SK-N-SH (cell line): ENCODE data around the gene CTSG. TPM values are rescaled to one million over a fixed set of nuclear protein-coding genes. Genes with fewer than 3 reads are reported as not detected.

Source experiments
- CTCF ChIA-PET: fragments of 300-600, 350-600 bp; formaldehyde crosslinking; extraction: SDS; loops from one replicate; lab custom pipeline; 2021; lab: Yijun Ruan, JAX
- POLR2A ChIA-PET: fragments of 350-600 bp; sonication (Branson Sonifier 250); formaldehyde crosslinking; extraction: SDS; loops from one replicate; lab custom pipeline; 2020; ENCODE audit warnings: antibody characterized with exemption, inconsistent platforms; lab: Yijun Ruan, JAX
- DNase-seq: peaks from one replicate; pipeline ENCODE4 v3.0.0; 2012
- H2AFZ ChIP-seq: fragments of 200-600 bp; sonication (generic); 2 replicates; pipeline ENCODE4 v1.8.1; 2016; ENCODE audit warnings: antibody characterized with exemption, mild to moderate bottlenecking, low read depth
- H3F3A ChIP-seq: fragments of 200-600 bp; sonication (generic); replicated peaks from 2 replicates; pipeline ENCODE3; 2016; ENCODE audit warnings: antibody characterized with exemption, mild to moderate bottlenecking; ENCODE audit not compliant: insufficient read depth
- H3K27ac ChIP-seq, 2 experiments: fragments of 200-500 bp in 1 of 2; fragments of 200-600 bp in 1 of 2; sonication (Bioruptor generic) in 1 of 2; sonication (generic), shearing (Covaris generic) in 1 of 2; 2 replicates each; pipeline versions ENCODE4 v1.5.1 to v1.6.1; 2014 to 2016; ENCODE audit warnings: low read depth in 2 of 2, inconsistent platforms in 1 of 2, low read length in 1 of 2, mild to moderate bottlenecking in 1 of 2, mixed read lengths in 1 of 2
- H3K27me3 ChIP-seq: fragments of 200-600 bp; sonication (generic), shearing (Covaris generic); 2 replicates; pipeline ENCODE4 v1.6.1; 2016; ENCODE audit warnings: mixed run types; ENCODE audit not compliant: insufficient read depth
- H3K36me3 ChIP-seq, 2 experiments: fragments of 200-500 bp in 1 of 2; fragments of 200-600 bp in 1 of 2; sonication (Bioruptor generic) in 1 of 2; sonication (generic) in 1 of 2; replicated peaks in 1 of 2; 2 replicates each; pipeline versions ENCODE3 to v1.5.1; 2014 to 2016; ENCODE audit warnings: low read length in 1 of 2, mild to moderate bottlenecking in 1 of 2; ENCODE audit not compliant: insufficient read depth in 2 of 2, control insufficient read depth in 1 of 2
- H3K4me1 ChIP-seq, 2 experiments: fragments of 200-500 bp in 1 of 2; fragments of 200-600 bp in 1 of 2; sonication (Bioruptor generic) in 1 of 2; sonication (generic), shearing (Covaris generic) in 1 of 2; 2 replicates each; pipeline versions ENCODE4 v1.5.1 to v1.6.1; 2014 to 2016; ENCODE audit warnings: low read depth in 1 of 2, low read length in 1 of 2, mixed run types in 1 of 2; ENCODE audit not compliant: insufficient read depth in 2 of 2, control insufficient read depth in 1 of 2
- H3K4me2 ChIP-seq: fragments of 200-600 bp; sonication (generic), shearing (Covaris generic); 2 replicates; pipeline ENCODE4 v1.6.1; 2017; ENCODE audit warnings: mixed run types
- H3K4me3 ChIP-seq, 2 experiments: fragments of 200-500 bp in 1 of 2; fragments of 200-600 bp in 1 of 2; sonication (Bioruptor generic) in 1 of 2; sonication (generic), shearing (Covaris generic) in 1 of 2; 2 replicates each; pipeline versions ENCODE4 v1.5.1 to v1.8.1; 2014 to 2016; ENCODE audit warnings: low read depth in 2 of 2, inconsistent platforms in 1 of 2, low read length in 1 of 2, mild to moderate bottlenecking in 1 of 2, mixed read lengths in 1 of 2, moderate library complexity in 1 of 2
- H3K79me2 ChIP-seq: fragments of 200-600 bp; sonication (generic); 2 replicates; pipeline ENCODE4 v1.8.1; 2017; ENCODE audit warnings: mild to moderate bottlenecking; ENCODE audit not compliant: insufficient read depth
- H3K9ac ChIP-seq: fragments of 200-600 bp; sonication (generic); 2 replicates; pipeline ENCODE4 v1.6.1; 2017; ENCODE audit warnings: mixed run types
- H3K9me2 ChIP-seq: fragments of 200-600 bp; sonication (generic); 2 replicates; pipeline ENCODE4 v1.6.1; 2017; ENCODE audit warnings: mixed run types
- H3K9me3 ChIP-seq: fragments of 200-600 bp; sonication (generic); 2 replicates; pipeline ENCODE4 v1.6.1; 2017; ENCODE audit warnings: mixed run types, mild to moderate bottlenecking, moderate library complexity
- H4K20me1 ChIP-seq: fragments of 200-600 bp; sonication (generic); 2 replicates; pipeline ENCODE4 v1.6.1; 2017; ENCODE audit warnings: mild to moderate bottlenecking, mixed run types; ENCODE audit not compliant: insufficient read depth
- CTCF ChIP-seq: fragments of 200-600 bp; sonication (generic); IDR thresholded peaks from 2 replicates; pipeline ENCODE4 v1.6.1; 2017; ENCODE audit warnings: antibody characterized with exemption, mild to moderate bottlenecking, moderate library complexity
- FOXJ3 ChIP-seq: sonication (generic); formaldehyde crosslinking; IDR thresholded peaks from 2 replicates; pipeline ENCODE4 v1.5.1; 2020; ENCODE audit warnings: mild to moderate bottlenecking, missing genetic modification reagents
- MEF2A ChIP-seq: IDR thresholded peaks from 2 replicates; pipeline ENCODE4 v1.4.0; 2012; ENCODE audit warnings: low read depth, borderline replicate concordance
- RXRA ChIP-seq: IDR thresholded peaks from 2 replicates; pipeline ENCODE4 v1.4.0; 2012; ENCODE audit warnings: low read depth, mild to moderate bottlenecking, borderline replicate concordance
- TCF12 ChIP-seq: IDR thresholded peaks from 2 replicates; pipeline ENCODE4 v1.4.0; 2012
- ZBTB33 ChIP-seq: IDR thresholded peaks from 2 replicates; pipeline ENCODE4 v1.4.0; 2012; ENCODE audit warnings: low read depth, borderline replicate concordance
- WGBS: methylation state at CpG from one replicate; pipeline ENCODE4 v1.1.6; 2017; ENCODE audit warnings: low lambda C conversion rate; 5-methylcytosine and 5-hydroxymethylcytosine counted together
- polyA plus RNA-seq, 3 experiments: library from polyadenylated mRNA; depleted of rRNA; stranded (reverse); fragments of >200 nt; gene quantifications; 2 replicates each; pipeline ENCODE4 v1.2.3, GENCODE V29; 2012
- TF ChIP-seq, protein P1 (sequence below): IDR thresholded peaks from 2 replicates; pipeline ENCODE4 v1.4.0; 2012; ENCODE audit warnings: low read depth
- TF ChIP-seq, protein P2 (sequence below): fragments of 150-350 bp; IDR thresholded peaks from 2 replicates; pipeline ENCODE4 v1.6.1; 2016; ENCODE audit warnings: mild to moderate bottlenecking, low read depth, low read length
- TF ChIP-seq, protein P3 (sequence below): fragments of 150-350 bp; IDR thresholded peaks from 2 replicates; pipeline ENCODE4 v1.6.1; 2017; ENCODE audit warnings: antibody characterized with exemption, low read length, low read depth, borderline replicate concordance

The CTSG gene
- polyA plus RNA-seq, 1 of the 3 experiments (the other 2 are of a cell fraction), result not detected

DNA sequence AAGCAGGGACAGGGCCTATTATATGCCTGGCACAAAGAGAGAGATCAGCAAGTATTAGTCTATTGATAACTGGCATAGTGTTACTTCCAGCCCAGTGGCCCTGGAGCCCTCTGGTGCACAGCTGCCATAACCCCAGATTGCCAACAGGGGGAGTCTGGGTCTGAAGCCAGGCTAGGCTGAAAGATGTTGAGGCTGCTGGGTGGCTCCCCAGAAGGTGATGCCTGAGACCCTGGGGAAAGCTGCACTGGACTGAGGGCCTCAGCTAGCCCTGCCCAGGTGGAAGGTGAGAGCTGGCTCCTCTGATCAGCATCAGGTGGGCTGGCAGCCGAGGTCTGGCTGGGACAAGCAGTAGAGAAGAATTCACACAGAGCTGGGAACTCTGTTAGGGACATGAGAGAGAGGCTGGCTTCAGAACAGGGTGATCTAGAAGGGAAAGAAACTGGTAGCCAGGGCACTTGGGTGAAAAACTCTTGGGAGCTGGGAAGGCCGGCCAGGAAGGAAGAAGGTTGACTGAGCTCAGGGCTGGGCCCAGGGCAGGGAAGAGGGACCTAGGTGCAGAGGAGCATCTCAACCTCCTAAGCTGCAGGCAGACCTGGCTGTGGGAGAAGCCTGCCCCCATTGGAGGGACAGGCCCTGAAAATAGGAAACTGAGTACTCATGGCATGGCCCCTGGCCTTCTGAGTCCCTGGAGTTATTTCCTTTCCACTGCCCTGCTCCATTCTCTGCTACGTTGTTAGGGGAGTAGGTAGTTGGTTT is 29.6 kb upstream of the CTSG start:
- Histone ChIP-seq H3K9ac (no peak overlapping the region), H3K4me2 (no peak overlapping the region), H3F3A (no peaks in the 10 kb centered on the region), H3K4me1 (no peaks in the 10 kb centered on the region), H3K27me3 (no peaks in the 10 kb centered on the region; the same call in 1 of the 2 replicates), H3K36me3 (no peaks in the 10 kb centered on the region), H4K20me1 (no peaks in the 10 kb centered on the region), H2AFZ (no peak overlapping the region), H3K9me2 (no peaks in the 10 kb centered on the region), H3K27ac (no peak overlapping the region), H3K79me2 (no peaks in the 10 kb centered on the region), H3K4me3 (no peak overlapping the region; a peak in 1 of 4 replicates), H3K9me3 (no peaks in the 10 kb centered on the region)
- peak; percentile 48 for DNase-seq
- CTCF ChIA-PET, result interaction anchor here (0.6 to 1.5 kb wide), 11 partner anchors 9 to 99 kb away, joined by 3 to 6 read pairs (median 3); no protein-coding TSS in a partner anchor
- TF ChIP-seq ZBTB33 (no peak), FOXJ3 (no peak), CTCF (peak; percentile 64), RXRA (no peak), TCF12 (no peak), MEF2A (no peak)
- TF ChIP-seq, protein P1, sequence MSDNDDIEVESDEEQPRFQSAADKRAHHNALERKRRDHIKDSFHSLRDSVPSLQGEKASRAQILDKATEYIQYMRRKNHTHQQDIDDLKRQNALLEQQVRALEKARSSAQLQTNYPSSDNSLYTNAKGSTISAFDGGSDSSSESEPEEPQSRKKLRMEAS, result no peak
- WGBS, result 3% methylated on average over 3 of the region's 3 CpGs
- POLR2A ChIA-PET, result no interaction called here

- Histone ChIP-seq H3K36me3 (no peaks in the 10 kb centered on the region), H4K20me1 (no peaks in the 10 kb centered on the region), H2AFZ (no peak overlapping the region), H3K9ac (no peak overlapping the region), H3K79me2 (no peaks in the 10 kb centered on the region), H3K27ac (no peak overlapping the region), H3K4me1 (no peaks in the 10 kb centered on the region), H3K9me2 (no peaks in the 10 kb centered on the region), H3K4me3 (no peak overlapping the region), H3K9me3 (no peaks in the 10 kb centered on the region), H3K4me2 (no peak overlapping the region), H3F3A (no peaks in the 10 kb centered on the region), H3K27me3 (no peaks in the 10 kb centered on the region)
- ChIA-PET POLR2A (no interaction called here), CTCF (no interaction called here)
- TF ChIP-seq, protein P2, sequence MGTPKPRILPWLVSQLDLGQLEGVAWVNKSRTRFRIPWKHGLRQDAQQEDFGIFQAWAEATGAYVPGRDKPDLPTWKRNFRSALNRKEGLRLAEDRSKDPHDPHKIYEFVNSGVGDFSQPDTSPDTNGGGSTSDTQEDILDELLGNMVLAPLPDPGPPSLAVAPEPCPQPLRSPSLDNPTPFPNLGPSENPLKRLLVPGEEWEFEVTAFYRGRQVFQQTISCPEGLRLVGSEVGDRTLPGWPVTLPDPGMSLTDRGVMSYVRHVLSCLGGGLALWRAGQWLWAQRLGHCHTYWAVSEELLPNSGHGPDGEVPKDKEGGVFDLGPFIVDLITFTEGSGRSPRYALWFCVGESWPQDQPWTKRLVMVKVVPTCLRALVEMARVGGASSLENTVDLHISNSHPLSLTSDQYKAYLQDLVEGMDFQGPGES, result no peak
- TF ChIP-seq, protein P3, sequence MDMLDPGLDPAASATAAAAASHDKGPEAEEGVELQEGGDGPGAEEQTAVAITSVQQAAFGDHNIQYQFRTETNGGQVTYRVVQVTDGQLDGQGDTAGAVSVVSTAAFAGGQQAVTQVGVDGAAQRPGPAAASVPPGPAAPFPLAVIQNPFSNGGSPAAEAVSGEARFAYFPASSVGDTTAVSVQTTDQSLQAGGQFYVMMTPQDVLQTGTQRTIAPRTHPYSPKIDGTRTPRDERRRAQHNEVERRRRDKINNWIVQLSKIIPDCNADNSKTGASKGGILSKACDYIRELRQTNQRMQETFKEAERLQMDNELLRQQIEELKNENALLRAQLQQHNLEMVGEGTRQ, result no peak
- TF ChIP-seq TCF12, result no peak
- no peak for DNase-seq
These were observed 21.4 kb upstream of the CTSG start for GRCh38 chr14:24597403-24597802.
